ENCODE data around the gene ITGA2B.

ITGA2B gene

DNA sequence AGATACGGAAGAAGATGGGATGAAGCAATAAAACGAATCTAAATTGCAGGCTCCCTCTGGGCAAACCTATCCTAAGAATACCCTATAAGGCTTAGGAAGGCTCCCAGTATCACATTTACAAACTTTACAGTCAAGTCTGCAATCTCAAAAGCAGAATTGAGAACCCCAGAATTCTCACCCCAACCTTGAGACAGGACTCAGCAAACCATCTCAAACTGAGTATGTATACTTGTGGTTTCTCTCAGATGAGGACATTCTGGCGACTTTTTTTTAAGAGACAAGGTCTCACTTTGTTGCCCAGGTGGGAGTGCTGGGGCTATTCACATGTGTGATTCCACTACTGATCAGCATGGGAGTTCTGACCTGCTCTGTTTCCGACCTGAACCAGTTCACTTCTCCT lies 19.3 kb upstream of the ITGA2B start:
- no peak for DNase-seq
- Histone ChIP-seq H3K27ac (no peak overlapping the region), H3K27me3 (ENCODE audit: insufficient read depth, low read depth, severe bottlenecking) (no peaks in the 10 kb centered on the region), H3K36me3 (peaks cover 30% of the 10 kb centered on the region), H3K9me3 (ENCODE audit: severe bottlenecking) (no peaks in the 10 kb centered on the region), H3K4me3 (ENCODE audit: low read depth, low read length) (no peak overlapping the region)
- TF ChIP-seq, protein P1, sequence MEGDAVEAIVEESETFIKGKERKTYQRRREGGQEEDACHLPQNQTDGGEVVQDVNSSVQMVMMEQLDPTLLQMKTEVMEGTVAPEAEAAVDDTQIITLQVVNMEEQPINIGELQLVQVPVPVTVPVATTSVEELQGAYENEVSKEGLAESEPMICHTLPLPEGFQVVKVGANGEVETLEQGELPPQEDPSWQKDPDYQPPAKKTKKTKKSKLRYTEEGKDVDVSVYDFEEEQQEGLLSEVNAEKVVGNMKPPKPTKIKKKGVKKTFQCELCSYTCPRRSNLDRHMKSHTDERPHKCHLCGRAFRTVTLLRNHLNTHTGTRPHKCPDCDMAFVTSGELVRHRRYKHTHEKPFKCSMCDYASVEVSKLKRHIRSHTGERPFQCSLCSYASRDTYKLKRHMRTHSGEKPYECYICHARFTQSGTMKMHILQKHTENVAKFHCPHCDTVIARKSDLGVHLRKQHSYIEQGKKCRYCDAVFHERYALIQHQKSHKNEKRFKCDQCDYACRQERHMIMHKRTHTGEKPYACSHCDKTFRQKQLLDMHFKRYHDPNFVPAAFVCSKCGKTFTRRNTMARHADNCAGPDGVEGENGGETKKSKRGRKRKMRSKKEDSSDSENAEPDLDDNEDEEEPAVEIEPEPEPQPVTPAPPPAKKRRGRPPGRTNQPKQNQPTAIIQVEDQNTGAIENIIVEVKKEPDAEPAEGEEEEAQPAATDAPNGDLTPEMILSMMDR (IDR thresholded peaks at IDR 0.05; ENCODE audit: low read depth, low read length) = no peak

DNA sequence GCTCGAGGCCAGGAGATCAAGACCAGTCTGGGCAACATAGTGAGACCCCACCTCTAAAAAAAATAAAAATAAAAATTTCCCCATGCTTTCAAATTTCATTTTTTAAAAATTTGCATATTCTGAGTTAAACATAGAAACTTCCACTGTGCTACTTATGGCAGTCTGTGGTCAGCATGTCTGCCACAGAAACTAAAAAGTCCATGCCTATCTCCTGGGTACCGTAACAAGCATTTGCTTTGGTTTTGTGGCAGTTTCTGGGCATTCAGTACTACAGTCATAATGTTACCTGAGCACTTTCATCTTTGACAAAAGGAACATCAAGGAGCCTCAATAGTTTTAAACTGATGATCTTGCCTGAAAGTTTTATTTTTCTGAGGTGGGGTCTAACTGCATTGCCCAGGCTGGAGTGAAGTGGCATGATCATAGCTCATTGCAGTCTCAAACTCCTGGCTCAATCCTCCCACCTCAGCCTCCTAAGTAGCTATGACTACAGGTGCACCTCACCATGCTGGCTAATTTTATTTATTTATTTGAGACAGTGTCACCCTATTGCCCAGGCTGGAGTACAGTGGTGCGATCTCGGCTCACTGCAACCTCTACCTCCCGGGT lies 13.2 kb upstream of the ITGA2B start:
- no peak for DNase-seq
- TF ChIP-seq, protein P1 (IDR thresholded peaks at IDR 0.05; ENCODE audit: low read depth, low read length) = no peak
- no peaks in the 10 kb centered on the region for H3K9me3 ChIP-seq (ENCODE audit: severe bottlenecking)
- H3K36me3 ChIP-seq = peaks cover 76% of the 10 kb centered on the region
- H3K4me3 ChIP-seq (ENCODE audit: low read depth, low read length) = no peak overlapping the region
- H3K27me3 ChIP-seq (ENCODE audit: insufficient read depth, low read depth, severe bottlenecking) = no peaks in the 10 kb centered on the region
- no peak overlapping the region for H3K27ac ChIP-seq

DNA sequence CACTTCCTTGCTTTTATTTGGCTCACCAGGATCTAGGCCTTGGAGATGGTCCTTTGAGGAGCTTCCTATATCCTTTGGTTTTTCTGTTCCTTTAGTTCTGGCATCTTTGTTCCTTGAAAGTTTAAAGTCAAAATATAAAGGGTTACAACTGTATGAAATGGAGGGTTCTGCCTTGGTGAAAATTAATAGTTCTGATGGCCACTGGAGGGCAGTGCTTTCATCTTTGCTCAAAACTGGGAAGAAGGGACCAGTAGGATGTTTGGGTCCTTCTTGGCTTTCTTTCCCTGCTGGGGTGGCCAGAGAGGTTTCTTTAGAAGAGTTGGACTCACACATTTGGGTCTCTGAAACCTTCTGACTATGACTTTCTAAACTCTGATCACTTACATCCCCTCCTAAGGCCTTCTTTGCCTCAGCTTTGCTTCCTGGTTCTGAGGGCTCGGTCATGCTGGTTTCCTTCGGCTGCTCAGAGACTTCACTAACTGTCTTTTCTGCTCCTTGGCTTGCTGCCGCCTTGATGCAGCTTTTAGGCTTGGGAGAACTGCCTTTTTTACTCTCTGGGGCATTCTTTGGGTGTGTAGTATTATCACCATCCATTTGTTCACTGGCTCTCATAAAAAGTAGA lies 10.9 kb upstream of the ITGA2B start:
- Histone ChIP-seq H3K27ac (no peak overlapping the region), H3K27me3 (ENCODE audit: insufficient read depth, low read depth, severe bottlenecking) (no peaks in the 10 kb centered on the region), H3K4me3 (ENCODE audit: low read depth, low read length) (no peak overlapping the region), H3K9me3 (ENCODE audit: severe bottlenecking) (no peaks in the 10 kb centered on the region), H3K36me3 (peaks cover 75% of the 10 kb centered on the region)
- DNase-seq = no peak
- TF ChIP-seq, protein P1 (IDR thresholded peaks at IDR 0.05; ENCODE audit: low read depth, low read length) = peak; percentile 64

DNA sequence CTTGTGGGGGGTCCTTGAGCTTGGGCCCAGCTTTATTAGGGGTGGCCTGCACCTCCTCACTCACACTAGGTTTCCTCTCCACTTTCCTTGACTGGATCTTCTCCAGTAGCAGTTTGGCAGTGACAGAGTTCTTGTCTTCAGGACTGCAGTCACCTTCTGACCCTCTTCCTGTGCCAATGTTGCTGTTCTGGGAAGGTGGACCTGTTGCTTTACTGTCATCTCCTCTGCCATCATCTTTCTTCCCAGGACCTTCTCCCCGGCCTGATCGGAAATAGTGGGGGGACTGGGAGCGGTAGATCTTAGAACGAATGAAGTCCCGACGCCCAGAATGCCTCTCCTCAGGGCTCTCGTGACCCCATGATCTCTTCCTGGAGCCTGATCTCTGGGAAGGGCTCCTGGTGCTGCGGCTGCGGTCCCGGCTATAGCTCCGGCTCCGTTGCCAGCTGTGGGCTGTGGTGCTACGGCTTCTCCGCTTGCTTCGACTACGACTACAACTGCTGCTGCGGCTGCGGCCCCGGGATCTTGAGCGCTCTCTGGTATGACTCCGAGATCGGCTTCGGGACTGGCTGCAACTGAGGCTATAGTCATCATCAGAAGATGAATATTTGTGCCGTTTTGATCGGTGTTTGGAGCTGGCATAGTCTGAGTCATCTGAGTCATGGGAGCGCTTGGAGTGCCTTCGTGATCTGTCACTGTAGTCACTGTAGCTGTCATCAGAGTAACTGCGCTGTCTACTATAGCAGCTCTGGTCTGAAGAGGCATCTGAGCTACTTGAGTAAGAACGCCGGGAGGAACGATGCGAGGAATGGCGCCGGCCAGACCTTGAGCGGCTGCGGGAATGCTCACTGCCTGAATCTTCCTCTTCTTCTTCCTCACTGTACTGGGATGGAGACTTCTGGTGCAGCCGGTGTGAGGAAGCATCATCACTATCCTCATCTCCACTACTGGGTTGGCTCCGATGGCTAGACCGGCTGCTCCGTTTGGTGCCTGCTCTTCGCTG lies 9.5 kb upstream of the ITGA2B start:
- Histone ChIP-seq H3K27me3 (ENCODE audit: insufficient read depth, low read depth, severe bottlenecking) (no peaks in the 10 kb centered on the region), H3K4me3 (ENCODE audit: low read depth, low read length) (no peak overlapping the region), H3K9me3 (ENCODE audit: severe bottlenecking) (no peaks in the 10 kb centered on the region), H3K36me3 (peaks cover 64% of the 10 kb centered on the region), H3K27ac (no peak overlapping the region)
- no peak for DNase-seq
- TF ChIP-seq, protein P1 (IDR thresholded peaks at IDR 0.05; ENCODE audit: low read depth, low read length) = no peak

DNA sequence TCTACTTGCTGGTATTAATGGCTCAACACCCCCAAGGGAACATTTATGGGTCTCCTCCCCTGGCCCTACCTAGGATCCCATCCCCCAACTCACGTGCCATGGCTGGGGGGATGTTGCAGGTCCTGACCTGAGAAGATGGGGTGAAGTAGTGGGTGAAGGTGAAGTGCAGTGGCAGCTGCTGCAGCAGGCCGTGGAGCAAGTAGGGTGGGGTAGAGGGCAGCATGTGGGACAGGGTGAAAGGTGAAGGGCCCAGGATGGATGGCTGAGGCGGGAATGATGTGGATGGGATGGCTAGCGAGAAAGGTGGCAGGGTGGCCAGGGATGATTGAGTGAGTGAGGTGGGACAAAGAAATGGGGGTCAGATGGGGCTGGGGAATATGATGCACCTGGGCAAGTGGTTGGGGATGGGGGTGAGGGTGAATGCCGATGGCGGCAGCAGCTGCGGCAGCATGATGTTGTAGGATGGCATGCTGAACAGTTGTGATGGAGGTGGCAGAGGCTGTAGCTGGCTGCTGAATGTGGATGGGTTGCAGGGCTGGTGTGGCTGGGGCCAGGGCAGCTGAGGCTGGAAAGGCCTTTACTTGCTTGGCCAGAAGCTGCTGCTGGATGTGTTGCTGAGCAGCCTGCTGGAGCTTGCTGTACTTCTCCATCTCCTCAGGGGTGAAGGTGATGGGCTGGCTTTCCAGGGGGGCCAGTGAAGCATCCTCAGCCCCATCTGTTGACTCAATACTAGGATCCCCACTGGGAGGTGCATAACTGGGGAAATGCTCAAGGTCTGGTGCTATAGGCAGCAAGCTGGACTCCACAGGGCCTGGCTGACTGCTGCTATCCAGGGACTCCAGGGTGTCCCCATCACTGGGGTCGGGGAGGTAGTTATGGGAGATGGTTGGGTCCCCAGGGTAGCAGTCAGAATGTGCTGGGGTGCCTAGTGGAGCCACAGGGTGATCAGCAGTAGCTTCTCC lies 8.3 kb upstream of the ITGA2B start:
- Histone ChIP-seq H3K36me3 (peaks cover 53% of the 10 kb centered on the region), H3K4me3 (ENCODE audit: low read depth, low read length) (no peak overlapping the region), H3K27me3 (ENCODE audit: insufficient read depth, low read depth, severe bottlenecking) (no peaks in the 10 kb centered on the region), H3K27ac (no peak overlapping the region), H3K9me3 (ENCODE audit: severe bottlenecking) (no peaks in the 10 kb centered on the region)
- TF ChIP-seq, protein P1 (IDR thresholded peaks at IDR 0.05; ENCODE audit: low read depth, low read length) = no peak
- DNase-seq = no peak
